Suprapubic skin (tissue), 4 donors: Measurements from ENCODE around the gene KCNA1. TPM values are rescaled to one million over a fixed set of nuclear protein-coding genes. Genes with fewer than 3 reads are reported as not detected.

ENCODE experiments used
- DNase-seq, 2 donors: peaks; one replicate each; pipeline ENCODE4 v3.0.0-alpha.2; 2019; ENCODE audit warnings: low spot score in 2 of 2
- H3K27ac ChIP-seq: fragments of 200-600 bp; sonication (generic); one replicate; pipeline ENCODE4 v1.5.1; 2019
- H3K27me3 ChIP-seq: fragments of 200-600 bp; sonication (generic); one replicate; pipeline ENCODE4 v1.5.1; 2019
- H3K36me3 ChIP-seq: fragments of 200-600 bp; sonication (generic); one replicate; pipeline ENCODE4 v1.5.1; 2019
- H3K4me1 ChIP-seq: fragments of 200-600 bp; sonication (generic); one replicate; pipeline ENCODE4 v1.5.1; 2019
- H3K4me3 ChIP-seq: fragments of 200-600 bp; sonication (generic); one replicate; pipeline ENCODE4 v1.5.1; 2019; ENCODE audit warnings: mild to moderate bottlenecking
- H3K9me3 ChIP-seq: fragments of 200-600 bp; sonication (generic); one replicate; pipeline ENCODE4 v1.5.1; 2019
- CTCF ChIP-seq, 2 donors: fragments of 200-600 bp in 1 of 2; fragments of 450-650 bp in 1 of 2; sonication (generic) in 1 of 2; IDR thresholded peaks; one replicate each; pipeline ENCODE4 v1.5.1; 2016 to 2019; ENCODE audit warnings: antibody characterized with exemption in 2 of 2, mild to moderate bottlenecking in 1 of 2, moderate library complexity in 1 of 2
- EP300 ChIP-seq: sonication (generic); formaldehyde crosslinking; IDR thresholded peaks from one replicate; pipeline ENCODE4 v1.6.1; 2017; ENCODE audit warnings: antibody characterized with exemption
- POLR2A ChIP-seq, 2 donors: fragments of 450-650 bp; IDR thresholded peaks; one replicate each; pipeline ENCODE4 v1.6.1; 2017; ENCODE audit warnings: antibody characterized with exemption in 2 of 2, mild to moderate bottlenecking in 2 of 2, moderate library complexity in 2 of 2
- POLR2AphosphoS5 ChIP-seq, 3 donors: sonication (generic); formaldehyde crosslinking; IDR thresholded peaks; one replicate each; pipeline ENCODE4 v1.6.1; 2017; ENCODE audit warnings: antibody characterized with exemption in 3 of 3
- WGBS: methylation state at CpG from one replicate; pipeline ENCODE4 v1.1.5; 2018; 5-methylcytosine and 5-hydroxymethylcytosine counted together
- total RNA-seq, 4 donors: library from RNA; depleted of rRNA; stranded (reverse); fragments of >200 nt; gene quantifications; one replicate each; pipeline ENCODE4 v1.1.0, GENCODE V29; 2016

KCNA1 gene
- total RNA-seq, 4 donors from 2014 or later, result not detected

GRCh38 chr12:4910502-4911315 is 1.0 kb downstream of the KCNA1 start:
- Histone ChIP-seq H3K27ac (no peak overlapping the region), H3K36me3 (no peaks in the 10 kb centered on the region), H3K9me3 (no peaks in the 10 kb centered on the region), H3K4me1 (peaks cover 30% of the 10 kb centered on the region), H3K4me3 (peak overlapping the region; percentile 55), H3K27me3 (peaks cover 86% of the 10 kb centered on the region)
- DNase-seq, result no peak
- 0% methylated on average over 21 of the region's 49 CpGs for WGBS
- TF ChIP-seq POLR2A (IDR thresholded peaks at IDR 0.05), result no peak

GRCh38 chr12:4911316-4911994 is 1.8 kb downstream of the KCNA1 start:
- WGBS, result 66% methylated on average over 37 of the region's 61 CpGs
- H3K4me3 ChIP-seq, result peak overlapping the region; percentile 55
- no peak for DNase-seq
- H3K36me3 ChIP-seq, result no peaks in the 10 kb centered on the region
- no peak for TF ChIP-seq EP300
- H3K4me1 ChIP-seq, result peaks cover 30% of the 10 kb centered on the region
- H3K27me3 ChIP-seq, result peaks cover 84% of the 10 kb centered on the region
- H3K27ac ChIP-seq, result no peak overlapping the region
- H3K9me3 ChIP-seq, result no peaks in the 10 kb centered on the region

GRCh38 chr12:4914720-4915119 is 5.0 kb downstream of the KCNA1 start:
- DNase-seq, result no peak

GRCh38 chr12:4915752-4916151 is 6.0 kb downstream of the KCNA1 start:
- TF ChIP-seq POLR2AphosphoS5 (IDR thresholded peaks at IDR 0.05), result no peak
- no peak for TF ChIP-seq EP300
- no peak for TF ChIP-seq CTCF (IDR thresholded peaks at IDR 0.05)
- no peak for TF ChIP-seq POLR2A (IDR thresholded peaks at IDR 0.05)
- H3K4me3 ChIP-seq, result no peak overlapping the region
- H3K27ac ChIP-seq, result no peak overlapping the region
- no peaks in the 10 kb centered on the region for H3K36me3 ChIP-seq
- DNase-seq, result no peak
- H3K9me3 ChIP-seq, result no peaks in the 10 kb centered on the region
- peaks cover 6% of the 10 kb centered on the region for H3K4me1 ChIP-seq
- H3K27me3 ChIP-seq, result peaks cover 48% of the 10 kb centered on the region
- WGBS, result 88% methylated on average over 4 of the region's 4 CpGs

More at GRCh38 chr12:4914720-4915119, 5.0 kb downstream of the KCNA1 start:
- no peaks in the 10 kb centered on the region for H3K9me3 ChIP-seq
- H3K27ac ChIP-seq, result no peak overlapping the region
- H3K4me3 ChIP-seq, result no peak overlapping the region
- H3K27me3 ChIP-seq, result peaks cover 53% of the 10 kb centered on the region
- WGBS, result 93% methylated on average over 4 of the region's 4 CpGs
- peaks cover 16% of the 10 kb centered on the region for H3K4me1 ChIP-seq
- H3K36me3 ChIP-seq, result no peaks in the 10 kb centered on the region
- TF ChIP-seq CTCF (IDR thresholded peaks at IDR 0.05) (no peak), POLR2A (IDR thresholded peaks at IDR 0.05) (no peak), POLR2AphosphoS5 (IDR thresholded peaks at IDR 0.05) (no peak), EP300 (no peak)

GRCh38 chr12:4918950-4919660 is 9.4 kb downstream of the KCNA1 start:
- Histone ChIP-seq H3K4me1 (no peaks in the 10 kb centered on the region), H3K4me3 (no peak overlapping the region), H3K27me3 (peaks cover 39% of the 10 kb centered on the region), H3K27ac (no peak overlapping the region), H3K36me3 (no peaks in the 10 kb centered on the region), H3K9me3 (no peaks in the 10 kb centered on the region)
- no peak for DNase-seq
- TF ChIP-seq EP300, result no peak
- TF ChIP-seq POLR2A (IDR thresholded peaks at IDR 0.05), result no peak
- no peak for TF ChIP-seq POLR2AphosphoS5 (IDR thresholded peaks at IDR 0.05)
- TF ChIP-seq CTCF (IDR thresholded peaks at IDR 0.05), result no peak
- WGBS, result 51% methylated on average over 6 of the region's 6 CpGs

GRCh38 chr12:4932576-4932975 is 22.9 kb downstream of the KCNA1 start:
- 81% methylated on average over 6 of the region's 6 CpGs for WGBS
- Histone ChIP-seq H3K27me3 (peaks cover 22% of the 10 kb centered on the region), H3K4me1 (no peaks in the 10 kb centered on the region), H3K9me3 (no peaks in the 10 kb centered on the region), H3K27ac (no peak overlapping the region), H3K4me3 (no peak overlapping the region), H3K36me3 (no peaks in the 10 kb centered on the region)
- no peak for TF ChIP-seq CTCF (IDR thresholded peaks at IDR 0.05)
- no peak for TF ChIP-seq POLR2AphosphoS5 (IDR thresholded peaks at IDR 0.05)
- TF ChIP-seq EP300, result no peak
- no peak for TF ChIP-seq POLR2A (IDR thresholded peaks at IDR 0.05)
- no peak for DNase-seq
